ENCODE measurements around the gene VSIG8. TPM values are rescaled to one million over a fixed set of nuclear protein-coding genes. Genes with fewer than 3 reads are reported as not detected.

VSIG8 gene
- total and polyA plus RNA-seq, 9 of the 15 experiments (the other 6 are each of a cell fraction or from before 2014, with no cell fraction given), result not detected

DNA sequence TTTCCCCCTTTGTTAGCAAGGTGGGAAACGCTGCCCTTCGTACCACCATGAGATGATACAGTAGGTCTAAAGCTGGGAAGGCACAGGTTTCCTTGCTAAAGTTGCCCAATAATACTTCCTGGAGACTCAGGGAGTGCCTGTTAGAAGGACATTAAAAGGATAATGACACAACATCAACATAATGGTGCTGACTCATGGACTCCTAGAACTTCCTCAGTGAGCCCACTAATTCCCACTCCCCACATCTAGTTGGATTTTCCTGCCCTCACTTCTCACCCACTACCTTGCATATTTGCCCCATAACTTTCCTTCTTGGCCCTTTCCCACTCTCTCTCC is 20.0 kb upstream of the VSIG8 start (continued):
- peak; percentile 56; the same call in 1 of the 2 replicates for TF ChIP-seq FOSL1 (tag; conservative IDR thresholded peaks at IDR 0.05)
- no peak for TF ChIP-seq TBL1XR1 (IDR thresholded peaks at IDR 0.05; ENCODE audit: low read length in 2 of 2)
- TF ChIP-seq, protein P1, sequence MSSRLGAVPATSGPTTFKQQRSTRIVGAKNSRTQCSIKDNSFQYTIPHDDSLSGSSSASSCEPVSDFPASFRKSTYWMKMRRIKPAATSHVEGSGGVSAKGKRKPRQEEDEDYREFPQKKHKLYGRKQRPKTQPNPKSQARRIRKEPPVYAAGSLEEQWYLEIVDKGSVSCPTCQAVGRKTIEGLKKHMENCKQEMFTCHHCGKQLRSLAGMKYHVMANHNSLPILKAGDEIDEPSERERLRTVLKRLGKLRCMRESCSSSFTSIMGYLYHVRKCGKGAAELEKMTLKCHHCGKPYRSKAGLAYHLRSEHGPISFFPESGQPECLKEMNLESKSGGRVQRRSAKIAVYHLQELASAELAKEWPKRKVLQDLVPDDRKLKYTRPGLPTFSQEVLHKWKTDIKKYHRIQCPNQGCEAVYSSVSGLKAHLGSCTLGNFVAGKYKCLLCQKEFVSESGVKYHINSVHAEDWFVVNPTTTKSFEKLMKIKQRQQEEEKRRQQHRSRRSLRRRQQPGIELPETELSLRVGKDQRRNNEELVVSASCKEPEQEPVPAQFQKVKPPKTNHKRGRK (tag; IDR thresholded peaks at IDR 0.05), result no peak
- TF ChIP-seq, protein P2, sequence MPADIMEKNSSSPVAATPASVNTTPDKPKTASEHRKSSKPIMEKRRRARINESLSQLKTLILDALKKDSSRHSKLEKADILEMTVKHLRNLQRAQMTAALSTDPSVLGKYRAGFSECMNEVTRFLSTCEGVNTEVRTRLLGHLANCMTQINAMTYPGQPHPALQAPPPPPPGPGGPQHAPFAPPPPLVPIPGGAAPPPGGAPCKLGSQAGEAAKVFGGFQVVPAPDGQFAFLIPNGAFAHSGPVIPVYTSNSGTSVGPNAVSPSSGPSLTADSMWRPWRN (IDR thresholded peaks at IDR 0.05; ENCODE audit: low read depth), result no peak
- TF ChIP-seq, protein P3, sequence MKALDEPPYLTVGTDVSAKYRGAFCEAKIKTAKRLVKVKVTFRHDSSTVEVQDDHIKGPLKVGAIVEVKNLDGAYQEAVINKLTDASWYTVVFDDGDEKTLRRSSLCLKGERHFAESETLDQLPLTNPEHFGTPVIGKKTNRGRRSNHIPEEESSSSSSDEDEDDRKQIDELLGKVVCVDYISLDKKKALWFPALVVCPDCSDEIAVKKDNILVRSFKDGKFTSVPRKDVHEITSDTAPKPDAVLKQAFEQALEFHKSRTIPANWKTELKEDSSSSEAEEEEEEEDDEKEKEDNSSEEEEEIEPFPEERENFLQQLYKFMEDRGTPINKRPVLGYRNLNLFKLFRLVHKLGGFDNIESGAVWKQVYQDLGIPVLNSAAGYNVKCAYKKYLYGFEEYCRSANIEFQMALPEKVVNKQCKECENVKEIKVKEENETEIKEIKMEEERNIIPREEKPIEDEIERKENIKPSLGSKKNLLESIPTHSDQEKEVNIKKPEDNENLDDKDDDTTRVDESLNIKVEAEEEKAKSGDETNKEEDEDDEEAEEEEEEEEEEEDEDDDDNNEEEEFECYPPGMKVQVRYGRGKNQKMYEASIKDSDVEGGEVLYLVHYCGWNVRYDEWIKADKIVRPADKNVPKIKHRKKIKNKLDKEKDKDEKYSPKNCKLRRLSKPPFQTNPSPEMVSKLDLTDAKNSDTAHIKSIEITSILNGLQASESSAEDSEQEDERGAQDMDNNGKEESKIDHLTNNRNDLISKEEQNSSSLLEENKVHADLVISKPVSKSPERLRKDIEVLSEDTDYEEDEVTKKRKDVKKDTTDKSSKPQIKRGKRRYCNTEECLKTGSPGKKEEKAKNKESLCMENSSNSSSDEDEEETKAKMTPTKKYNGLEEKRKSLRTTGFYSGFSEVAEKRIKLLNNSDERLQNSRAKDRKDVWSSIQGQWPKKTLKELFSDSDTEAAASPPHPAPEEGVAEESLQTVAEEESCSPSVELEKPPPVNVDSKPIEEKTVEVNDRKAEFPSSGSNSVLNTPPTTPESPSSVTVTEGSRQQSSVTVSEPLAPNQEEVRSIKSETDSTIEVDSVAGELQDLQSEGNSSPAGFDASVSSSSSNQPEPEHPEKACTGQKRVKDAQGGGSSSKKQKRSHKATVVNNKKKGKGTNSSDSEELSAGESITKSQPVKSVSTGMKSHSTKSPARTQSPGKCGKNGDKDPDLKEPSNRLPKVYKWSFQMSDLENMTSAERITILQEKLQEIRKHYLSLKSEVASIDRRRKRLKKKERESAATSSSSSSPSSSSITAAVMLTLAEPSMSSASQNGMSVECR (CRISPR knock-in tag; IDR thresholded peaks at IDR 0.05), result no peak
- peak; percentile 51 for TF ChIP-seq MAFG (tag; conservative IDR thresholded peaks at IDR 0.05)
- TF ChIP-seq NFE2 (IDR thresholded peaks at IDR 0.05; ENCODE audit: low read depth), result peak; percentile 61
- no peak for TF ChIP-seq CBFA2T3 (IDR thresholded peaks at IDR 0.05)
- TF ChIP-seq, protein P4, sequence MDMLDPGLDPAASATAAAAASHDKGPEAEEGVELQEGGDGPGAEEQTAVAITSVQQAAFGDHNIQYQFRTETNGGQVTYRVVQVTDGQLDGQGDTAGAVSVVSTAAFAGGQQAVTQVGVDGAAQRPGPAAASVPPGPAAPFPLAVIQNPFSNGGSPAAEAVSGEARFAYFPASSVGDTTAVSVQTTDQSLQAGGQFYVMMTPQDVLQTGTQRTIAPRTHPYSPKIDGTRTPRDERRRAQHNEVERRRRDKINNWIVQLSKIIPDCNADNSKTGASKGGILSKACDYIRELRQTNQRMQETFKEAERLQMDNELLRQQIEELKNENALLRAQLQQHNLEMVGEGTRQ (CRISPR knock-in tag; IDR thresholded peaks at IDR 0.05), result no peak
- no peak for TF ChIP-seq CHD4 (IDR thresholded peaks at IDR 0.05; ENCODE audit: insufficient read depth, insufficient replicate concordance, low read depth, low read length, poor library complexity, severe bottlenecking)
- no peak for TF ChIP-seq BHLHE40 (IDR thresholded peaks at IDR 0.05; ENCODE audit: low read length)
- no peak for TF ChIP-seq TSC22D4 (tag; IDR thresholded peaks at IDR 0.05)
- no peak for TF ChIP-seq ZNF143 (CRISPR knock-in tag; IDR thresholded peaks at IDR 0.05)
- no peak for TF ChIP-seq SOX6 (IDR thresholded peaks at IDR 0.05)
- peak; percentile 20 for TF ChIP-seq DACH1 (IDR thresholded peaks at IDR 0.05; ENCODE audit: partially characterized antibody)
- TF ChIP-seq ZNF217 (CRISPR knock-in tag; IDR thresholded peaks at IDR 0.05), result no peak
- no peak for TF ChIP-seq PRPF4 (IDR thresholded peaks at IDR 0.05; ENCODE audit: insufficient read depth, low read depth, low read length, poor library complexity, severe bottlenecking)
- TF ChIP-seq, protein P5, sequence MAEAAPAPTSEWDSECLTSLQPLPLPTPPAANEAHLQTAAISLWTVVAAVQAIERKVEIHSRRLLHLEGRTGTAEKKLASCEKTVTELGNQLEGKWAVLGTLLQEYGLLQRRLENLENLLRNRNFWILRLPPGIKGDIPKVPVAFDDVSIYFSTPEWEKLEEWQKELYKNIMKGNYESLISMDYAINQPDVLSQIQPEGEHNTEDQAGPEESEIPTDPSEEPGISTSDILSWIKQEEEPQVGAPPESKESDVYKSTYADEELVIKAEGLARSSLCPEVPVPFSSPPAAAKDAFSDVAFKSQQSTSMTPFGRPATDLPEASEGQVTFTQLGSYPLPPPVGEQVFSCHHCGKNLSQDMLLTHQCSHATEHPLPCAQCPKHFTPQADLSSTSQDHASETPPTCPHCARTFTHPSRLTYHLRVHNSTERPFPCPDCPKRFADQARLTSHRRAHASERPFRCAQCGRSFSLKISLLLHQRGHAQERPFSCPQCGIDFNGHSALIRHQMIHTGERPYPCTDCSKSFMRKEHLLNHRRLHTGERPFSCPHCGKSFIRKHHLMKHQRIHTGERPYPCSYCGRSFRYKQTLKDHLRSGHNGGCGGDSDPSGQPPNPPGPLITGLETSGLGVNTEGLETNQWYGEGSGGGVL (CRISPR knock-in tag; IDR thresholded peaks at IDR 0.05), result no peak
- no peak for TF ChIP-seq ZNF696 (CRISPR knock-in tag; conservative IDR thresholded peaks at IDR 0.05)
- no peak for TF ChIP-seq KDM5B (IDR thresholded peaks at IDR 0.05; ENCODE audit: insufficient replicate concordance, low read depth, low read length)
- no peak for TF ChIP-seq WHSC1 (IDR thresholded peaks at IDR 0.05; ENCODE audit: low read length)

Measured in K562 (cell line).